Measurements from ENCODE around the gene NCKAP5L.
A peak's percentile ranks its signal among the peaks of the same experiment; 100 is the strongest.
"Not testable (repeated sequence)": the region's sequence is repeated elsewhere in the genome, so short reads cannot be mapped to it uniquely, and the experiment has no call there.

NCKAP5L gene

GRCh38 chr12:49798248-49798647, 30.0 kb downstream of the NCKAP5L start:
- no peak for DNase-seq

DNA sequence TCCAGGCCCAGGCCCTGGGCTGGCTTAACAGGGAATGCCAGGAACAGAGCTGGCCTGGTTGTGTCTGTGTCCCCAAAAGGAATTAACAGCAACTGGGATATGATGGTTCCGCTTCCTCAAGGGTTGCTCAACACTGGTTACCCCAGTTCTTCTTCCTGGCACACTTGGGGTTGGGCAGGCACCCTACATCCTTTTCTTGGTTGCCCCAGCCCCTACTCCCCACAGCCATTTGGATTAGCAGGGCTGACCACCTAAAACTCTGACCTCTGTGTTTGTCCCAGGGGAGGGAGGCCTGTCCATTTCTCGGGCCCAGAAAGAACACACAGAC, 30.8 kb downstream of the NCKAP5L start:
- no peak for DNase-seq

- DNase-seq, result no peak
Observed at GRCh38 chr12:49796606-49797448, 31.4 kb downstream of the NCKAP5L start.

GRCh38 chr12:49796155-49796554, 32.1 kb downstream of the NCKAP5L start:
- no peak for DNase-seq

- no peak for DNase-seq
Observed at GRCh38 chr12:49795654-49796105, 32.5 kb downstream of the NCKAP5L start.

DNA sequence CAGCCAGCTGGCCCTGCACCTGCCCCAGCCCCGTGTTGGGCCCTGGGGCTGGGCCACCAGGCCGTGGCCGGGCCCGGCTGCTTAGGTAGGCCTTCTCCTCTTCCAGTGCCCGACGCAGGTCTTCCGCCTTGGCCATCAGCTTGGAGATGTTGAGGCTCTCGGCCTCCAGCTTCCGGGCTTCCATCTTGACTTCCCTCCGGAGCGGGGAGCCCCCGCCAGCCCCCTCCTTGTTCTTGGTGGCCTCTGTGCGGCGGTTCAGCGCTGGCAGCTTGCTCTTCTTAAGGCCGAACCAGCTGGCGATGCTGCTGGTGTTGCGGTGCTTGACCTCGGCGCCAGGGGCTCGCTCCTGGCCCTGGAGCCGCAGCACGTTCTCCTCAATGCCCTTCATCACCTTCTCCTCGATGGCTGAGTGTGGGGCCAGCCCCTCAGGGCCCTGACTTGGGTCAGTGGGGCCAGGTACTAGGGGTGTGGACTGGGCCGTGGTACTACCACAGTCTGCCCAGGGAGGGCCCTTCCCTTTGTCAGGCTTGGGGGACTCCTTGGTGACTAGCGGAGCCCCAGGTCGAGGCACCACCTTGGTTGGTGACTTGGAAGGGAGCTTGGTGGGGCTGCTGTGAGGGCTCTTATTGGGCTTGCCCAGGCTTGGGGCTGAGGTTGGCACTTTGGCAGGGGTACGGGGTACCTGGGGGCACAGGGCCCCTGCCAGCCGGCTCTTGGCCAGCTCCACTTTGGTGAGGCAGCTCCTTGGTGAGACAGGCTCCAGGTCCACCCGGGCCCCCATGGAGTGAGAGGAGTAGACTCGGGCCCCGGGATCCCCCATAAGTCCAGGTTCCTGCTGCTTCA, 33.2 kb downstream of the NCKAP5L start:
- DNase-seq, result no peak

DNA sequence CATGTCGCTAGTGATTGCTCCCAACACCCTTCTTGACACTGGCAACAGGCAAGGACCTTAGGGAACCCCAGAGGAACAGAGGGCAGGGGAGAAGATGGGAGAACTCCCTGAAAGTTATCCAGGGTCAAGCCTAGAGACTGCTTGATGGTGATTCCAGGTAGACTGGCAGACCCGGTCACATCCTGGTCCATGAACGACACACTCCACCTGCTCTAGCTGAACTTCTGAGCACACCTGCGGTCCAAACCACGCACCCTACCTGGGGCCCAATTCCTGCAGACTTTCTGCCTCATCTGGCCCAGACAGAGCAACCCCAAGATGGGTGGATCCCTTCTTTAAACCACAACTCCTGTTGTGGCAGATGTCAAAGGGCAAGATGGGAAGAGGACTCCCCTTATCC, 34.2 kb downstream of the NCKAP5L start:
- no peak for DNase-seq

- no peak for DNase-seq
Observed at GRCh38 chr12:49793620-49794019, 34.6 kb downstream of the NCKAP5L start.

DNA sequence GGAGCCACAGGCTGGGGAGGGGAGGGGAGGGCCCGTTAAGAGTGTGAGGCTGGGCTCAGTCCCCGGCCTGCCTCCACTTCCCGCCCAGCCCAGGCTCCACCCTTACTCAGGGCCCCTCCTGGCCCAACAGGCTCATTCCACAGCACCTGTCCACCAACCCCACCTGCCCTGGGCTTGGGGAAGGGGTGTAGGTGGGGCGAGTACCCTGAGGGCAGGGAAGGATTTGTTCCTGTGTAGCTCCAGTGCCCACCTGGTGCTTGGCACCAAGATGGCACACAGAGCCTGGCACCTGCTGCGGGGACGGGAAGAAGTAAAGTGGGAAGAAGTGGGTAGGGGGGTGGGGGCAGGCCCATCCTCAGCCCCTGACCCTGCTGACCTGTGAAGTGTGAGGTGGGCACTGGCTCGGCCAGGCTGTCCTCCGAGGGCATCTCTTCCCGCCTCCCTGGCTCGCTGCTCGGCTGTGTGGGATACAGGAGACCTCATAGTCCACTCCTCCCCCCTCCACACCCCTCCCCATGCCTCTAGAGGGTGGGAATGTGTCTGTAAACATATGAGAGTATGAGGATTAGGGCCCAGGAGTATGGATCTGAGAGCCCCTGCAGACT, 35.1 kb downstream of the NCKAP5L start:
- no peak for DNase-seq

DNA sequence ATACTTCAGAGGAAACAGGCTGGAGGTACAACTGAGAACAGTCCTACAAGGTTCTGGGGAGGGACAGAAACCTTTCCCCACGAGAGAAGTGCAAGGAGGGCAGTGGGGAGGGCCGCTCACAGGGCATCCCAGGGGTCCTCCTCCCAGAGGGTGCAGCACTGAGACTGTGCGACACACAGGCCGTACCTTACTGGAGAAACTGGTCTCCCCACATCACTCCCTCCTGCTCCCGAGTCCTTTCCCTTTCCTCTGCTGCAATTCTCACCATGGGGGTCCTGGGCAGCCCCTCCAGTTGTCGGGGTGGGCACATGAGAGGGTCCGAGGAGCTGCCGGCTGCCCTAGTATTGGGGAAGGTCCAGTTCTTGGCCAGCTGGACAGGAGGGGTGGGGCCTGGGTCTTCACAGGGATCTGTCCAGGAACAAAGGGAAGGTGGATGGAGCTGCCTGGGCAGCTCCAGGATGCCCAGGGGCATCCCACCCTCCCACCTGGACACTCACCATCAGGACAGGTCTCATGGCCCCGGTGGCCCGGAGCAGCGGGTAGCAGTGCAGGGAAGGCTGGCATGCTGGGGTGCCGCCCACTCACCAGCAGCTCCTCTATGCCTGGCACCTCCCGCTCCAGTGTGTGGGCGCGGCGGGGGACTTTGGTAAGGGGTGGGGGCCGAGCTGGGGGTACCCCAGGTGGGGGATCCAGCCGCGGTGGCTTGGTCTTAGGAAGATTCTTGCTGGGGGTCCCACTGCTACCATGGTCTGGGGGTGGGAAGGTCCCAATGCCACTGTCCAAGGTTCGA, 35.8 kb downstream of the NCKAP5L start:
- no peak for DNase-seq

DNA sequence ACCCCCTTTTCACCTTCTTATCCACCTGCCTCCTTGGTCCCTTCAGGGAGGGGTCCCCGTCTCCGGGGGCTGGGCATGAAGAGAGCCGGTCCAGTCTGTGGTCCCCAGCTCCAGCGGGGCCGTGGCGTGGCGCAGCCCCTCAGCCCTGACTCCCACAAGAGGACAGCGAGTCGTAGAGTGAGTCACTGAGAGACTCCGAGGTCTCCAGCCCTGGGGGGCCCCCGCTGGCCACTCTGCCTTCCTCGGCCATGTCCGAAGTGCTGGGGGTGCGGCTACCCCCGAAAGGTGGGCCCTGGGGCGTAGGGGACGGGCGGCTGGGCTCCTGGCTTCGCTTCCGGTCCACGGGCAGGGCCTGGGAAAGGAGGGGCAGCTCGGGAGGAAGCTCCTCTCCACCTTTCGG, 36.5 kb downstream of the NCKAP5L start:
- no peak for DNase-seq

GRCh38 chr12:49790741-49791555, 37.3 kb downstream of the NCKAP5L start:
- DNase-seq, result no peak

- no peak for DNase-seq
Observed at GRCh38 chr12:49789992-49790391, 38.2 kb downstream of the NCKAP5L start.

- no peak for DNase-seq
Observed at GRCh38 chr12:49787672-49788071, 40.5 kb downstream of the NCKAP5L start.

DNA sequence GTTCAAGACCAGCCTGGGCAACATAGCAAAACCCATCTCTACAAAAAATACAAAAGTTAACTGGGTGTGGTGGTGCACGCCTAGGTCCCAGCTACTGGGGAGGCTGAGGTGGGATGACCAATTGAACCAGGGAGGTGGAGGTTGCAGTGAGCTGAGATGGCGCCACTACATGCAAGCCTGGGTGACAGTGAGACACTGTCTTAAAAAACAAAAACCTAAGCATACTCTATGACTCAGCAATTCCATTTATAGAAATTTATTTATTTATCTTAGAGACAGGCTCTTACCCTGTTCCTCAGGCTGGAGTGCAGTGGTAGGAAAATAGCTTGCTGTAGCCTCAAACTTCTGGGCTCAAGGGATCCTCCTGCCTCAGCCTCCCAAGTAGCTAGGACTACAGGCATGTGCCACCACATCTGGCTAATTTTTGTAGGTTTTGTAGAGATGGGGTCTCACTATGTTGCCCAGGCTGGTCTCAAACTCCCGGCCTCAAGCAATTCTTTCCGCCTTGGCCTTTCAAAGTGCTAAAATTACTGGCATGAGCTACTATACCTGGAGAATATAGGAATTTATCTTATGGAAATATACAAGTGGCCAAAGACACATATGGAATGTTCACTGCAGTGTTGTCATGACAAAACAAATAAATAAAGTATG, 43.3 kb downstream of the NCKAP5L start:
- no peak for DNase-seq

GRCh38 chr12:49783917-49784676, 44.1 kb downstream of the NCKAP5L start:
- DNase-seq, result no peak

DNA sequence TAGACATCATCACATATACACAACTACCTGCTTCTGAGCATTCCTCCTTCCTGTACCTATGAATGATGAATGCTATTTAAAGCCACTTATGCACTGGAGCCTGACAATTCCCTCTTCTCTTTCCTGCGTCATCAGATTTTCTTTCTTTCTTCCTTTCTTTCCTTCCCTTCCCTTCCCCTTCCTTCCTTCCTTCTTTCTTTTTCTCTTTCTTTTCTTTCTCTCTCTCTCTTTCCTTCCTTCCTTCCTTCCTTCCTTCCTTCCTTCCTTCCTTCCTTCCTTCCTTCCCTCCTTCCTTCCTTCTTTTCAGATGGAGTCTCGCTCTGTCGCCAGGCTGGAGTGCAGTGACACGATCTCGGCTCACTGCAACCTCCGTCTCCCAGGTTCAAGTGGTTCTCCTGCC, 47.3 kb downstream of the NCKAP5L start:
- not testable (repeated sequence) for DNase-seq

DNA sequence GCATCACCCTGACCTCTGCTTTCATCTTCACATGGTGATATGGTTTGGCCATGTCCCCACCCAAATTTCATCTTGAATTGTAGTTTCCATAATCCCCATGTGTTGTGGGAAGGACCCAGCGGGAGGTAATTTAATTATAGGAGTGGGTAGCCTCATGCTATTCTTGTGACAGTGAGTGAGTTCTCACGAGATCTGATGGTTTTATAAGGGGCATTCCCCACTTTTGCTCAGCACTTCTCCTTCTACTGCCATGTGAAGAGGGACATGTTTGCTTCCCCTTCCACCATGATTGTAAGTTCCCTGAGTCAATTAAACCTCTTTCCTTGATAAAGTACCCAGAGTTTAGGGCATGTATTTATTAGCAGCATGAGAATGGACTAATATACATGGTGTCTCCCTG, 48.6 kb downstream of the NCKAP5L start:
- DNase-seq, result no peak

- peak; percentile 66 for DNase-seq
Observed at GRCh38 chr12:49777800-49778748, 50.1 kb downstream of the NCKAP5L start.
